HG02642 (cell line): Measurements from ENCODE around the gene RIPPLY2.
"Not testable (repeated sequence)": the region's sequence is repeated elsewhere in the genome, so short reads cannot be mapped to it uniquely, and the experiment has no call there.

ENCODE experiments used
- ATAC-seq: cut with Tn5 transposase; IDR thresholded peaks from one replicate; pipeline ENCODE4 v1.9.1; 2021; ENCODE audit warnings: mild to moderate bottlenecking; ENCODE audit not compliant: unreplicated experiment, poor library complexity

RIPPLY2 gene

GRCh38 chr6:83893024-83893423 lies 39.9 kb downstream of the RIPPLY2 start:
- ATAC-seq: no peak

GRCh38 chr6:83897094-83897493 lies 43.9 kb downstream of the RIPPLY2 start:
- ATAC-seq: not testable (repeated sequence)

GRCh38 chr6:83901624-83902023 lies 48.5 kb downstream of the RIPPLY2 start:
- ATAC-seq: no peak

DNA sequence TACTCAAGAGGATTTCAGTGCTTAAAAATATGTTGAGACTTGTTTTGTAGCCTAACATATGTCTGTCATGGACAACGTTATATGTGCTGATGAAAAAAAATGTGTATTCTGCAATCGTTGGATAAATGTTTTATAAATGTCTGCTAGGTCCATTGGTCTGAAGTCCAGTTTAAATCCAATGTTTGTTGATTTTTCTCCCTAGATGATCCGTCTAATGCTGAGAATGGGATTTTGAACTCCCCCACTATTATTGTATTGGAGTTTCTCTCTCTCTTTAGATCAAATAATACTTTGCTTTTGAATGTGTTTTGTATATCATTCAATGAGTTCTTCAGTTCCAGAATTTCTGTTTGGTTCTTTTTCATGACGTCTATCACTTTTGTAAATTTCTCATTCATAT lies 51.2 kb downstream of the RIPPLY2 start:
- ATAC-seq: no peak

GRCh38 chr6:83905648-83906047 lies 52.5 kb downstream of the RIPPLY2 start:
- ATAC-seq: no peak
